Bronchial epithelial cell (primary cell): ENCODE measurements around the gene SPEF2. TPM values are rescaled to one million over a fixed set of nuclear protein-coding genes. Genes with fewer than 3 reads are reported as not detected.

ENCODE experiments used
- DNase-seq: peaks from one replicate; pipeline ENCODE4 v3.0.0-alpha.2; 2010; ENCODE audit warnings: low read depth
- FAIRE-seq: peaks from 2 replicates; lab custom pipeline; 2011; peaks lifted over from hg19 to GRCh38; lab: Jason Lieb, UNC
- H3K27me3 ChIP-seq: 2 replicates; pipeline ENCODE4 v1.5.1; 2011; ENCODE audit warnings: low read length; ENCODE audit not compliant: control insufficient read depth, insufficient read depth
- H3K36me3 ChIP-seq: 2 replicates; pipeline ENCODE4 v1.5.1; 2011; ENCODE audit warnings: low read length; ENCODE audit not compliant: control insufficient read depth, insufficient read depth
- H3K4me3 ChIP-seq: 2 replicates; pipeline ENCODE4 v1.5.1; 2011; ENCODE audit warnings: mild to moderate bottlenecking, low read depth, low read length, control low read depth
- CTCF ChIP-seq: IDR thresholded peaks from 2 replicates; pipeline ENCODE4 v1.5.1; 2011; ENCODE audit warnings: mild to moderate bottlenecking, moderate library complexity, low read length, control low read depth, inconsistent platforms; ENCODE audit not compliant: insufficient read depth, severe bottlenecking
- total RNA-seq: library from RNA; depleted of rRNA; stranded (reverse); fragments of >200 nt; gene quantifications from 2 replicates; pipeline ENCODE4 v1.2.1, GENCODE V29; 2014

SPEF2 gene
- total RNA-seq, 1 donor from 2014 or later, result 1.1 TPM

GRCh38 chr5:35849860-35850259 lies 232.2 kb downstream of the SPEF2 start:
- Histone ChIP-seq H3K36me3 (no peaks in the 10 kb centered on the region), H3K27me3 (peaks cover 3% of the 10 kb centered on the region), H3K4me3 (no peak overlapping the region)
- no peak for TF ChIP-seq CTCF
- DNase-seq (no peak), FAIRE-seq (no peak)

- TF ChIP-seq CTCF, result no peak
- DNase-seq, result no peak
- Histone ChIP-seq H3K4me3 (no peak overlapping the region), H3K27me3 (peaks cover 3% of the 10 kb centered on the region), H3K36me3 (no peaks in the 10 kb centered on the region)
- FAIRE-seq, result no peak
Measured at GRCh38 chr5:35850967-35851680, 233.5 kb downstream of the SPEF2 start.

GRCh38 chr5:35852084-35852734 lies 234.5 kb downstream of the SPEF2 start:
- TF ChIP-seq CTCF, result no peak

GRCh38 chr5:35852773-35853172 lies 235.1 kb downstream of the SPEF2 start:
- FAIRE-seq, result no peak
- no peak for TF ChIP-seq CTCF

More at GRCh38 chr5:35852084-35852734, 234.5 kb downstream of the SPEF2 start:
- no peak for DNase-seq
- FAIRE-seq, result no peak
- Histone ChIP-seq H3K36me3 (no peaks in the 10 kb centered on the region), H3K4me3 (no peak overlapping the region), H3K27me3 (peaks cover 3% of the 10 kb centered on the region)

GRCh38 chr5:35853631-35854030 lies 236.0 kb downstream of the SPEF2 start:
- DNase-seq, result no peak
- Histone ChIP-seq H3K4me3 (no peak overlapping the region), H3K36me3 (no peaks in the 10 kb centered on the region), H3K27me3 (no peaks in the 10 kb centered on the region)
- FAIRE-seq, result no peak
- no peak for TF ChIP-seq CTCF

More at GRCh38 chr5:35852773-35853172, 235.1 kb downstream of the SPEF2 start:
- peaks cover under 1% of the 10 kb centered on the region for H3K27me3 ChIP-seq
- H3K4me3 ChIP-seq, result no peak overlapping the region
- H3K36me3 ChIP-seq, result no peaks in the 10 kb centered on the region
- no peak for DNase-seq
